Endothelial cell of umbilical vein (primary cell): Measurements from ENCODE around the gene ZNF644.

ENCODE experiments used
- EZH2 ChIP-seq: IDR thresholded peaks from 2 replicates; pipeline ENCODE4 v1.6.1; 2012; ENCODE audit warnings: borderline replicate concordance, low read depth, mild to moderate bottlenecking, moderate library complexity, low read length, inconsistent platforms; ENCODE audit not compliant: severe bottlenecking
- JUN ChIP-seq: IDR thresholded peaks from 2 replicates; pipeline ENCODE4 v1.6.1; 2011; ENCODE audit warnings: borderline replicate concordance, low read depth; ENCODE audit not compliant: insufficient read length, insufficient read depth
- POLR2A ChIP-seq: IDR thresholded peaks from 2 replicates; pipeline ENCODE4 v1.6.1; 2012; ENCODE audit warnings: low read depth, mild to moderate bottlenecking, control low read depth, low read length
- POLR2AphosphoS5 ChIP-seq: IDR thresholded peaks from 2 replicates; pipeline ENCODE4 v1.6.1; 2012; ENCODE audit warnings: low read depth, mild to moderate bottlenecking, control low read depth, low read length, moderate library complexity; ENCODE audit not compliant: insufficient read depth
- TF ChIP-seq, protein P1 (sequence below), 2 donors: IDR thresholded peaks; 1 replicate in 1 of 2; 2 replicates in 1 of 2; pipeline ENCODE4 v1.5.1; 2011; ENCODE audit warnings: low read length in 2 of 2, mild to moderate bottlenecking in 2 of 2, moderate library complexity in 2 of 2, control low read depth in 1 of 2, inconsistent platforms in 1 of 2, low read depth in 1 of 2; ENCODE audit not compliant: insufficient read depth in 1 of 2; ENCODE audit errors: extremely low read depth in 1 of 2
- TF ChIP-seq, protein P2 (sequence below): IDR thresholded peaks from 2 replicates; pipeline ENCODE4 v1.6.1; 2011; ENCODE audit not compliant: insufficient read depth, insufficient read length

DNA sequence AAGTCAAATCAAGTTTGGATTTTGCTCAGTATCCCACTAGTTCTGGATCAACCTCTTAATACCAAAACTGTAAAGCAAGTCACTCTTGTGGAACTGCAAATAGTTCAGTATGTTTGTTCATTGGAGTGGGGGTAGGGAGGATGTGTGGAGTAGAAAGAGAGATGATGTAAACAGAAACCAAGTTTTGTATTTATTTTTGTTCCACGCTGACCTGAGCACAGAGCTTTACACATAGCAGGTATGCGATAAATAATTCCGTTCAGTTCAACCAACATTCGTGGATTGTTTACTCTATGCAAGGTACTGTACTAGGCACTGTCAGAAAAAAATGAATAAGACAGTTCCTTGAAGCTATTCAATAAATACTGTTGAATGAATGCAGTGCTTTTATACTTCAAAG, 4.5 kb upstream of the ZNF644 start:
- TF ChIP-seq, protein P1, sequence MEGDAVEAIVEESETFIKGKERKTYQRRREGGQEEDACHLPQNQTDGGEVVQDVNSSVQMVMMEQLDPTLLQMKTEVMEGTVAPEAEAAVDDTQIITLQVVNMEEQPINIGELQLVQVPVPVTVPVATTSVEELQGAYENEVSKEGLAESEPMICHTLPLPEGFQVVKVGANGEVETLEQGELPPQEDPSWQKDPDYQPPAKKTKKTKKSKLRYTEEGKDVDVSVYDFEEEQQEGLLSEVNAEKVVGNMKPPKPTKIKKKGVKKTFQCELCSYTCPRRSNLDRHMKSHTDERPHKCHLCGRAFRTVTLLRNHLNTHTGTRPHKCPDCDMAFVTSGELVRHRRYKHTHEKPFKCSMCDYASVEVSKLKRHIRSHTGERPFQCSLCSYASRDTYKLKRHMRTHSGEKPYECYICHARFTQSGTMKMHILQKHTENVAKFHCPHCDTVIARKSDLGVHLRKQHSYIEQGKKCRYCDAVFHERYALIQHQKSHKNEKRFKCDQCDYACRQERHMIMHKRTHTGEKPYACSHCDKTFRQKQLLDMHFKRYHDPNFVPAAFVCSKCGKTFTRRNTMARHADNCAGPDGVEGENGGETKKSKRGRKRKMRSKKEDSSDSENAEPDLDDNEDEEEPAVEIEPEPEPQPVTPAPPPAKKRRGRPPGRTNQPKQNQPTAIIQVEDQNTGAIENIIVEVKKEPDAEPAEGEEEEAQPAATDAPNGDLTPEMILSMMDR (IDR thresholded peaks at IDR 0.05; ENCODE audit: extremely low read depth in 1 of 2, insufficient read depth in 1 of 2, low read depth in 1 of 2, low read length in 2 of 2), result no peak
- TF ChIP-seq, protein P2, sequence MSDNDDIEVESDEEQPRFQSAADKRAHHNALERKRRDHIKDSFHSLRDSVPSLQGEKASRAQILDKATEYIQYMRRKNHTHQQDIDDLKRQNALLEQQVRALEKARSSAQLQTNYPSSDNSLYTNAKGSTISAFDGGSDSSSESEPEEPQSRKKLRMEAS, result no peak
- TF ChIP-seq JUN, result no peak
- TF ChIP-seq POLR2A, result no peak
- no peak for TF ChIP-seq EZH2
- TF ChIP-seq POLR2AphosphoS5, result no peak
